ENCODE measurements around the gene UNCX.

DNA sequence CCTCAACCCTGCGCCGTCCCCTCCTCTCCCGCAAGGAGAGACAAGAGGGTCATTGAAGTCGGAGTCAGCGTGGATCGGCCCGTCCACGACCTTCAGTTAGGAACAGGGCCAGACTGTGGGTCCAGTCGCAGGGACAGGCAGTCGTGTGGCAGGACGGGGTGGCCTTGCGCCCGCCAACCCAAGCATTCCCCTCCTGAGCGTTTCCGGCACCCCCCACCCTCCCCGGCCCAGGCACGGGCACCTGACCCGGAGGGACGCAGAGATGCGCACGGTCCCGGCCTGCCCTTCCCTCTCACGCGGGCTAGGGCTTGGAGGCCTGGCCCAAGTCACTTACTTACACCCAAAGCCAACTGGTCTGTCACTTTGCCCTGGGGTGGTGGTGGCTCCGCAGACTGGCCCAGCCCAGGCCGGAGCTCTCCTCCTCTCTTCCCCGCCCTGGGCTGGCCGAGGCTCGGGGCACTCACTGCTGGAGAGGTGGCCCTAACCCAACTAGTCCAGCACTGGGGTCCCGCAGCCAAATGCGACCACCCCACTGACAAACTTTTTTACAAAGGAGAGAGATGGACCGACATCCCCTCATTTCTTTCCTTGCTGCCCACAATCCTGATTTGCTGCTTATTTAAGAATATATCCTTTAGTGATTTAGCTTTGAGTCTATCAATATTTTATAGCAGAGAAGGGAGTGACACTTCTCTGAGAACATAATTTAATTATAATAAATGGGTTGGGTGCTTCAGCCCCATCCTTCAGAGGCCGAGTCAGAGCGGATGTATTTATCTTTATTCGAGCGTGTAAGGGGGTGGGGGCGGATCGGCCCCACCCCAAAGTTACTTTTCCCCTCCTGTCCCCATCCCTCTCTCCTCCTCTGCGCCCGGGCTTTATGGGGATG lies 1.2 kb upstream of the UNCX start:
- TF ChIP-seq, protein P1, sequence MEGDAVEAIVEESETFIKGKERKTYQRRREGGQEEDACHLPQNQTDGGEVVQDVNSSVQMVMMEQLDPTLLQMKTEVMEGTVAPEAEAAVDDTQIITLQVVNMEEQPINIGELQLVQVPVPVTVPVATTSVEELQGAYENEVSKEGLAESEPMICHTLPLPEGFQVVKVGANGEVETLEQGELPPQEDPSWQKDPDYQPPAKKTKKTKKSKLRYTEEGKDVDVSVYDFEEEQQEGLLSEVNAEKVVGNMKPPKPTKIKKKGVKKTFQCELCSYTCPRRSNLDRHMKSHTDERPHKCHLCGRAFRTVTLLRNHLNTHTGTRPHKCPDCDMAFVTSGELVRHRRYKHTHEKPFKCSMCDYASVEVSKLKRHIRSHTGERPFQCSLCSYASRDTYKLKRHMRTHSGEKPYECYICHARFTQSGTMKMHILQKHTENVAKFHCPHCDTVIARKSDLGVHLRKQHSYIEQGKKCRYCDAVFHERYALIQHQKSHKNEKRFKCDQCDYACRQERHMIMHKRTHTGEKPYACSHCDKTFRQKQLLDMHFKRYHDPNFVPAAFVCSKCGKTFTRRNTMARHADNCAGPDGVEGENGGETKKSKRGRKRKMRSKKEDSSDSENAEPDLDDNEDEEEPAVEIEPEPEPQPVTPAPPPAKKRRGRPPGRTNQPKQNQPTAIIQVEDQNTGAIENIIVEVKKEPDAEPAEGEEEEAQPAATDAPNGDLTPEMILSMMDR (IDR thresholded peaks at IDR 0.05): no peak
- TF ChIP-seq POLR2A (IDR thresholded peaks at IDR 0.05): no peak

Data from lower leg skin (tissue), 3 donors.